GM12864 (cell line): ENCODE data around the gene CDT1.

Experiments
- DNase-seq: peaks from one replicate; pipeline ENCODE4 v3.0.0-alpha.2; 2011; ENCODE audit warnings: low read depth
- H3K4me3 ChIP-seq: 2 replicates; pipeline ENCODE4 v1.5.1; 2011; ENCODE audit warnings: mild to moderate bottlenecking, low read depth, low read length, control low read depth
- TF ChIP-seq, protein P1 (sequence below): IDR thresholded peaks from 2 replicates; pipeline ENCODE4 v1.5.1; 2011; ENCODE audit warnings: low read depth, mild to moderate bottlenecking, moderate library complexity, low read length, control low read depth, inconsistent platforms; ENCODE audit errors: missing control alignments

CDT1 gene

DNA sequence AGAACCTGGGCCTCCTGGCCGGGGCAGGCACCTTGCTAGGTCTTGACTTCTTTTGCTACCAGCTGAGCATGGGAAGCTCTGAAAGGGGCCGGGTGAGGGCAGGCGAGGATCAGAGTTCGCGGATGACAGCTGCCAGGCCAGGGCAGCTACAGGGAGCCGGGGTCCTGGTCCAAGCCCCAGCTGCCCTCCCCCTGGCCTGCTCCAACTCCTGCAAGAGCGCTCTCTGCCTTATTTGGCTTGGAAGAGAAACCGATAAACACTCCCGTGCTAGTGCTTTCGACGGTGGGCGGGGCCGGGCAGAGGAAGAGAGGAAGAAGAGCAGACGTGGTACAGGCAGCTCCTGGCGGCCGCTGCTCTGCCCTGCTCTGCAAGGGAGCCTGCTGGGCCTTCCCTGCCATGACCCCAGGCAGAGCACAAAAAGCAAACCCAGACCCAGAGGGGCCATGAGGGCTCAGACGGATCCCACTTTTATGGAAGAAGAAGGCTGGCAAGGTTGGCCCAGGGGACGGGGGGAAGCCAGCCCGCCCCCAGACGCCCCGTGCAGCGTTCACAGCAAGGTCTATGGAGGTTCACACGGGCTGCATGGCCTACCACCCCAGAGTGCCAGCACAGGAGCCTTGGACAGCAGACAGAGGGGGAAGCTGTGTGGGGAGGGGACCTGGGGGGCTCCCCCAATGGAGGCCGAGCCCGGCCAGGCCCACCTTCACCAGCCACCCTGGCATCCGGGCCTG is 44.2 kb upstream of the CDT1 start:
- DNase-seq = no peak
- no peak overlapping the region for H3K4me3 ChIP-seq
- TF ChIP-seq, protein P1, sequence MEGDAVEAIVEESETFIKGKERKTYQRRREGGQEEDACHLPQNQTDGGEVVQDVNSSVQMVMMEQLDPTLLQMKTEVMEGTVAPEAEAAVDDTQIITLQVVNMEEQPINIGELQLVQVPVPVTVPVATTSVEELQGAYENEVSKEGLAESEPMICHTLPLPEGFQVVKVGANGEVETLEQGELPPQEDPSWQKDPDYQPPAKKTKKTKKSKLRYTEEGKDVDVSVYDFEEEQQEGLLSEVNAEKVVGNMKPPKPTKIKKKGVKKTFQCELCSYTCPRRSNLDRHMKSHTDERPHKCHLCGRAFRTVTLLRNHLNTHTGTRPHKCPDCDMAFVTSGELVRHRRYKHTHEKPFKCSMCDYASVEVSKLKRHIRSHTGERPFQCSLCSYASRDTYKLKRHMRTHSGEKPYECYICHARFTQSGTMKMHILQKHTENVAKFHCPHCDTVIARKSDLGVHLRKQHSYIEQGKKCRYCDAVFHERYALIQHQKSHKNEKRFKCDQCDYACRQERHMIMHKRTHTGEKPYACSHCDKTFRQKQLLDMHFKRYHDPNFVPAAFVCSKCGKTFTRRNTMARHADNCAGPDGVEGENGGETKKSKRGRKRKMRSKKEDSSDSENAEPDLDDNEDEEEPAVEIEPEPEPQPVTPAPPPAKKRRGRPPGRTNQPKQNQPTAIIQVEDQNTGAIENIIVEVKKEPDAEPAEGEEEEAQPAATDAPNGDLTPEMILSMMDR = no peak

DNA sequence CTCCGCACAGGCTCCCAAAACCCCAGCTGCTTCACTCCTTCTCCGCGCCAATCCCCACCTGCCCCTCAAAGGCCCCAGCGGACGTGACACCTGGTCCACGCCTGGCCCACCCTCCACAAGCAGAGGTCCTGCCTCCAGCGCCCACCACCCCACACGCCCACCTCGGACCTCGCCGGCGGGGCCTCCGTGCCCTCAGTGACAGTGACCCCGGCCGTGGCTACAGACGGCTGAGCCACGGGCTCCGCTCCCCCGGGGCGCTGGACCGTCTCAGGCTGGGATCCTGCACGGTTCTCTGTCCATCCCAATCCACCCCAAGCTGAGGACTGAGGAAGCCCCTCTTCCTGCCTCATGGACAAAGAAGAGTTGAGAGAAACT is 43.6 kb upstream of the CDT1 start:
- H3K4me3 ChIP-seq = no peak overlapping the region
- TF ChIP-seq, protein P1 = no peak
- DNase-seq = no peak

DNA sequence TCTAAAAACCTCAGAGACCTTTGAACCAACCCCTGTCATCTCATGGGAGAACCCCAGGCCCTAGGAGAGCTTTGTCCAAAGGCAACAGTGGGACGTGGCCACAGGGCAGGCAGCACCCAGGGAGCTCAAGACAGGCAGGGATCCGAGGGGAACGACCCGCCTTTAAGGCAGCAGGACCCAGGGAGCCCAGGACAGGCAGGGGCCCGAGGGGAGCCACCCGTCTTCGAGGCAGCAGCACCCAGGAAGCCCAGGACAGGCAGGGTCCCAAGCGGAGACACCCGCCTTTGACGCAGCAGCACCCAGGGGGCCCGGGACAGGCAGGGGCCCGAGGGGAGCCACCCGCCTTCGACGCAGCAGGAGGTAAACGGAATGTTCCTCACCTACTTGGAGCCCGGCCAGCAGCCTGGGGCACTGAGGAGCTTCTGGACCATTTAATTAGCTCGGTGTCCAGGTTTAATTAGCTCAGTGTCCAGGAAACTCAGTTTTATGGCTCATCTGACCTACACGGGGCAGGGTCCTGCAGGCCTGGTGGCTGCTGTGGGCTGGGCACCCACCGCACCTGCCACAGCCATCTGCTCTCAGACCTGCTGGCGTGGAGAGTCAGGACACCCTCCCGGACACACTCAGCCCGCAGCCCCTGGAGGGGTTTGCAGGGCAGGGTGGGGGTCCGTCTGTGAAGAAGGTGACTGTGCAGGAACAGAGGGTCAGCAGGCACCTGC is 43.0 kb upstream of the CDT1 start:
- H3K4me3 ChIP-seq = no peak overlapping the region
- no peak for DNase-seq
- TF ChIP-seq, protein P1 = no peak

DNA sequence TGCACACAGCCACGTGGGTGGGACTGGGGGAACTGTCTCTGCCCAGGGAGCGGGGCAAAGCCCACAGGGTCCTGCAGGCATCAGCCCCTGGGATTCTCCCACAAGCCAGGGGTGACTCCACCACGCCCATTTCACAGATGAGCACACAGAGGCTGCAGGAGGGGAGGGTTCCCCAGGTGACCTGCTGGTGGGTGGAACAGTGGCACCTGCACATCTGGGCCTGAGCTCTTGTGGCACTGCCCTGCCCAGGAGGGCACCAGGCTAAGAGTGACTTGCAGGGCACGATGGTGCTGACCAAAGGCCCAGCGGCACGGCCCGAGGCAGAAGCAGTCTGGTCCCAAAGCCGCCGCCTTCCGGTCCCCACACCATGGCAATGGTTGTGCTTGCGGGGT is 42.5 kb upstream of the CDT1 start:
- DNase-seq = no peak
- no peak overlapping the region for H3K4me3 ChIP-seq
- TF ChIP-seq, protein P1 = no peak

DNA sequence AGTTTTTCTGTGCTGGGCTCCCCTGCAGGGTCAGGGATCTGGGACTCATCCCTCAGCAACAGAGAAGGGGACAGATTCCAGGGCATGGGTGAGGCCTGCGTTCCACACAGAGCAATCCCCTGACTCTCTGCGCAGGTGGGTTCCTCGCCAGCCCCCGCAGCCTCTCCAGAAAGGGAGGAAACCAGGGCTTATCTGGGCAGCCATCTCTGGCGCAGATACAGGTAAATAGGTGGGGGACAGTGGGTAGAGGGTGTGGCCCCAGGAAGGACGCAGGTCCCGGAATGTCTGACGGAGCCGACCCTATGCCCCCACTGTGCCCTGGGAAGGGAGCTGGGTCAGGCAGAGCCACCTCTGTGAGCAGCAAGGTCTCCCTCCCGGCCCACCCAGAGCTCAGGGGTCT is 41.8 kb upstream of the CDT1 start:
- no peak overlapping the region for H3K4me3 ChIP-seq
- TF ChIP-seq, protein P1 = no peak
- DNase-seq = no peak

DNA sequence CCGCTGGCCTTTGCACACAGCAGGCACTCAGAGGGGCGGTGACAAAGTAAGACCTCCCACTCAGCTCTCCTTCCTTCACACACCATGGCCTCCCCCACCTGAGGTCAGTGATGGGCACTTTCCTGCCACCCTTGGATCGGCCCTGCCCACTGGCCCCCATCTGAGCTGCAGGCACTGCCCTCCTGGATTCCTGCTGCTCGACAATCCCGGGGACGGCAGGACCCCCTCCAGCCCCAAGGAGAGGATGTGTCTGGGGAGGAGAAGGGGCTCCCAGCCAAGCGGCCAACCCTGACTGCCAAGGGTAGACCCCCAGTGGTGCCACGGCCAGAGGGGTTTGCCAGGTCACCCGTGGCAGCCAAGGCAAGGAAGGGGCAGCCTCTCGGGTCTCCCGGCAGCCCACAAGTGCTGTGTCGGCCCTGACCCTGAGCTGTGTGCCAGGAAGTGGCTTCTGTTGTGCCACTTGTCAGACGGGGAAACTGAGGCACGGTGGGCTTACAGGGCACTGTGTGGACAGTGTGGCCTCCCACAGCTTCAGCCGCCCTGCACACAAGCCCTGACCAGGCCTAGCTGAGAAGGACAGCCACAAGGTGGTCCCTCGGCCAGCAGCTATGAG is 41.2 kb upstream of the CDT1 start:
- no peak overlapping the region for H3K4me3 ChIP-seq
- DNase-seq = no peak
- TF ChIP-seq, protein P1 = no peak
